ENCODE measurements around the gene ZNF205.

Gene ZNF205

DNA sequence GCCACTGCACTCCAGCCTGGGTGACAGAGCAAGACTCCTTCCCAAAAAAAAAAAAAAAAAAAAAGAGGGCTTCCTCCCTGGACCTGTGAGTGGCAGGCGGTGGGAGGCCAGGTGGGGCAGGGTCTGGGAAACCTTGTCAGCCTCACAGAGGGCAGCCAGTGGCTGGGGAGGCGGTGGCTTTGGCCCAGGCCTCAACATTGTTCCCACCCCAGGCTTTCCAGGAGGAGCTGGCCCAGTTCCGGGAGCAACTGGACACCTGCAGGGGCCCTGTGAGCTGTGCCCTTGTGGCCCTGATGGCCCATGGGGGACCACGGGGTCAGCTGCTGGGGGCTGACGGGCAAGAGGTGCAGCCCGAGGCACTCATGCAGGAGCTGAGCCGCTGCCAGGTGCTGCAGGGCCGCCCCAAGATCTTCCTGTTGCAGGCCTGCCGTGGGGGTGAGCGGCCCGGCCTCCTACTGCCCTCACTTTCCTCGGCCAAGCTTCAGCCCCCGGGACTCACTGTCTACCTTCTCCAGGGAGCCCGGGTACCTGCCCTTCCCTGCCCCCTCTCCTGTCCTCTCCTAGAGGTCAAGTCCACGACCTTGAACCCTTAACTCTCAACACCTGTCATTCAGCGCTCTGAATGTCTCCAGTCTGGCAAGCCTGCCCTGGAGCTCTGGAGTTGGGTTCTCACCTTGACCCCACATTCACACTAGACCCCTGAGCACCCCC, 34.8 kb downstream of the ZNF205 start:
- no peak for DNase-seq (ENCODE audit: extremely low read depth in 1 of 2, low read depth in 1 of 2)

DNA sequence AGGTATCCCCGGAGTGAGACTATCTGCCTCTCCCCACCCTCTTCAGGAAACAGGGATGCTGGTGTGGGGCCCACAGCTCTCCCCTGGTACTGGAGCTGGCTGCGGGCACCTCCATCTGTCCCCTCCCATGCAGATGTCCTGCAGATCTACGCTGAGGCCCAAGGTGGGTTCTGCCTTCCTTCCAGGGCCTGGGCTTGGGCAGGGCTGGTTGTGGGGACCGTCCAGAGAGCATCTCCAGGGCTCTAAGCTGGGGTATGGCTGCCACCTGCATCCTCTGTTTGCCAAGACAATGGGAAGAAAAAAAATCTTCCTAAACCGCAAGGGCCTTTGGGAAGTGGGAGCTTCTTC, 35.3 kb downstream of the ZNF205 start:
- no peak for DNase-seq (ENCODE audit: extremely low read depth in 1 of 2, low read depth in 1 of 2)

DNA sequence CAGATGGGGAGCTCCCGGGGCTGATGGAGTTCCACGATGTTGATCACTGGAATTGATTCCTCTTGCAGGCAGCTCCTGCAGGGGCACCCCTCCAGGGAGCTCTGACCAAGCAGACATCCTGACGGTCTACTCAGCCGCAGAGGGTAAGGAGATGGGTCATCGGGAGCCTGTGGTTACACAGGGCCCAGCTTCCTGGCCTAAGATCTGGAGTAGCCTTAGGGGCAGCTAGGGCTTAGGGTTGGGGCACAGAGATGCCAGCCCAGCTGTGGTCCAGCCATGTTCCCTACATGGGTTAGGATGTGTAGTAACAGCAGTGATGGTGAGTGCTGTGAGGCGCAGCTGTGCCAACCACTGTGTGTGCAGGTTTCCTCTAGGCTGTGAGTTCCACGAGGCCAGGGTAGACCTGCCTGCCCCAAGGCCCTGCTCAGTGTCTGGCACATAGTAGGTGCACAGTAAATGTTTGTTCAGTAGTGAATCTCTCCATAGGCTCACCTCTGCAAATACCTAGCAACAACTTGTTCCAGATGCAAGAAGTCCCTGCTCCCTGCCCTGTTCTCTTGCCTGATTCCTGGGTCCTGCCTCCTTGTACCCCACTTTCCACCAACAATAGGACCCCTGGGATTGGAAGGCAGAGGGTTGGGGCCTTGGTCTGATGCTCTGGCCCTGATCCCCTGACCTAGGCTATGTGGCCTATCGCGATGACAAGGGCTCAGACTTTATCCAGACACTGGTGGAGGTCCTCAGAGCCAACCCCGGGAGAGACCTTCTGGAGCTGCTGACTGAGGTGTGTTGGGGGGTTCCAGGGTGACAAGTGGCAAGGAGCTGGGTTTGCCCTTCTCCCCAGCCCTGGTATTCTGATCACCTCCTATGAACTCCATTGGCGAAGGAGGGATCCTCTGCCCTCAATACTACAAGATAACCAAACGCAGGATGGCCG, 36.1 kb downstream of the ZNF205 start:
- DNase-seq (ENCODE audit: extremely low read depth in 1 of 2, low read depth in 1 of 2) = no peak

DNA sequence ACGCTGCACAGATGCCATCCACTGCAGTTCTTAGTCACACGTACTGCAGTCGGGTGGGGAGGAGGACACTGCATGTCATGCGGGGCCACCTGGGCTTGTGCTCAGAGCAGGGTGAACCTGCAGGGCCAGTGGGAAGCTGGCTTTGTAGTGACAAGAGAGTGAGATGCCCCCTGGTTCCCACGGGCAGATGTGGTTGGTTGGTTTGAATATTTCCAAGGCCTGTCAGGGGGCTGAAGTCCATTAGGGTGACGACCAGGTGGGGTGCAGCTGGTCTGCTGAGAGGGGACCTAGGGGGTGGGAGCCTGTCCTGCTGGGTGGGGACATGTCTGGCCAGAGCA, 36.8 kb downstream of the ZNF205 start:
- DNase-seq (ENCODE audit: extremely low read depth in 1 of 2, low read depth in 1 of 2) = no peak

DNA sequence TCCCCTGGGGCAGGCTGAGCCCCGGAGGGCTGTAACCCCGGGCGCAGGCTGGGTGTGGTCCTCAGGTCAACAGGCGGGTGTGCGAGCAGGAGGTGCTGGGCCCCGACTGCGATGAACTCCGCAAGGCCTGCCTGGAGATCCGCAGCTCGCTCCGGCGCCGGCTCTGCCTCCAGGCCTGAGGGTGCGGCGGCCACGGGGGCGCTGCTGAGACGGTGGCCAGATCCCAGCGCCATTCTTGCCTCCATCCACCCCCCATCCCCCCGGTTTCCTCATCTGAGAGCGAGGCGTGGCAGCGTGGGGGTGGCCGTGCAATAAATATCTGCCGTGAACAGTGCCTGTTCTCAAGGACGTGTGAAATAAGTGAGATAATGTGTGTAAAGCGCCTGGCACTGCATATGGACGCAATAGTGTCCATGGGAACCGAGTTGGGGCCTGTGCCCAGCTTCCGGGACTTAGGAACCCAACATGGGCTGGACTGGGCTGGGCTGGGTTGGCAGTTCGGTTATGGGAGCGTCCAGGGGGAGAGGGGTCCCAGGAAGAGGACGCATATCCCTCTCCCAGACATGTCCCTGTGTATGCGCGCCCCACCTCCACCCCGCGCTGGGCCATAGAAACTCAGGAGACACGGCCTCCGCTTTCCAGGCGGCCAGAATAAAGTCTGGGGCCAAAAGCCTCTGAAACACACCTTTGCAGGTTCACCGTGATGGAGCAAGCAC, 37.4 kb downstream of the ZNF205 start:
- no peak for DNase-seq (ENCODE audit: extremely low read depth in 1 of 2, low read depth in 1 of 2)

DNA sequence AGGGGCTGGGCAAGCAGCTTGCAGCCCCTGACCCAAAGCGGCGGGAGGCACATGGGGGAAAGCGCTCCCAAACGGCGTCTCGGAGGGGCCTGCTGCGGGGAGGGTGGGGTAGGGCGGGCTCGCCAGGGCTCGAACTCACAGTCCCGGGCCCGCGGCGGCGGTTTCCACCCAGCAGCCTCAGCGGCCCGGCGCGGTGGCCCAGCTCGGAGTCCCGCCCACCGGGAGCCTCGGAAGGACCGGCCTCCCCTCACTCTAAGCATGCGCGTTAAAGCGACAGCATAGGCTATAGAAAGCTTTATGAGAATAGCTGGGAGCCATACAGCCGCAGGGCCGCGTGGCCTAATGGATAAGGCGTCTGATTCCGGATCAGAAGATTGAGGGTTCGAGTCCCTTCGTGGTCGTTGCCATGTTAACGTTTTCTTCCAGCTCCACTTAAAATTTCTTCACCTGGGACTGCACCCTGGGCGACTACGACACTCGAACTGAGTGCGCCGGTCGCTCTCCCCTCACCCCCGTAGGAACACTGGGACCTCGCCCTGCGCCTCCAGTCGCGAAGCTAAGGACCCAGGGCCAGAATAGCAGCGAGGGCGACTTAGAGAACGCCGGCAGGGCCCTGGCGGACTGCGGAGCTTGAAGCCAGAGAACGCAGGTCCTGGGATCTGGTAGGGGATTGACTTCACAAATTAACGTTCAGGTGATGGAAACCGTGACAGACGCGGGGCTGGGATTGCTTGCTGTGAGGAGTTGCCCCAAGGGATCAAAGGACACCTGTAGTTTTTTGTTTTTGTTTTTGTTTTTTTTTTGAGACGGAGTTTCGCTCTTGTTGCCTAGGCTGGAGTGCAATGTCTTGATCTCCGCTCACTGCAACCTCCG, 38.2 kb downstream of the ZNF205 start:
- DNase-seq (ENCODE audit: extremely low read depth in 1 of 2, low read depth in 1 of 2) = peak; percentile 93 to 97

DNA sequence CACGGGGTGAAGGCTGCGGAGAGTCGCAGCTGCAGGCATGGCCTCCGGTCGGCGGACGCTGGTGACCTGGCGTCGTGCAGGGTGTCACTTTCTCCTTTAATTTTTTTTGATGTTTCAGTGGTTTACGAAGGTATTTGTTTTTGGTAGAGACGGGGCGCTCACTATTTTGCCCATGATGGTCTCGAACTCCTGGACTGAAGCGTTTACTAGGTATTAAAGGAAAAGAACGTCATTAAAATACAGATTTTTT, 39.6 kb downstream of the ZNF205 start:
- DNase-seq (ENCODE audit: extremely low read depth in 1 of 2, low read depth in 1 of 2) = no peak

DNA sequence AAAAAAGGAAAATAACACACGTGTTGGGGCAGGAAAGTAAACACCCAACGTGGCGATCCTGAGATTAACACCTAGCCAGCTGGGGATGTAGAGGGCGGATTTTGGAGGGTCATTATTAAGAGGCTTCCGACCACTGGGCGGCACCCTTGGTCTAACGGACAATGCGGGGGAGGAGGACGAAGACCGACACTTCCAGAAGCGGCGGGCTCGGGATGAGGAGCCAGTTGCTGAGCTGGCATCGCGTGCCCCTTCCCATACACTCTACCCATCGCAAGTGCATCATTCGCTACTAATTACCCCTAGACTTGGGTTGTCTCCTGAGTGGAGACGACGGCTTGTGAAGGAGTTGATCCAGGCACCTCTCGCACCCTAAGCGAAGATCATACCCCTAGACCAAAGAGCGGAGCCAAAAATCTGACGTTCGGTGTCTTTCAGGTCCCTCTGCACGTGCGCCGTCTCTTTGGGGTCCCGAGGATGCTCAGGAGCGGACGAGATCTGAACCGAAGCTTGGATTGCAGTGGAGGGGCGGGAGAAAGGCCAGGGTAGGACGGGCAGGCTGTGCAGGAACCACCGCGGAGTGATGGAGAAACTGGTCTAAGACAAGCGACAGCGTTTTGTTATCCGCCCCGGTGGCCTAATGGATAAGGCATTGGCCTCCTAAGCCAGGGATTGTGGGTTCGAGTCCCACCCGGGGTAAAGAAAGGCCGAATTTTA, 40.0 kb downstream of the ZNF205 start:
- peak; percentile 82 to 84 for DNase-seq (ENCODE audit: extremely low read depth in 1 of 2, low read depth in 1 of 2)

DNA sequence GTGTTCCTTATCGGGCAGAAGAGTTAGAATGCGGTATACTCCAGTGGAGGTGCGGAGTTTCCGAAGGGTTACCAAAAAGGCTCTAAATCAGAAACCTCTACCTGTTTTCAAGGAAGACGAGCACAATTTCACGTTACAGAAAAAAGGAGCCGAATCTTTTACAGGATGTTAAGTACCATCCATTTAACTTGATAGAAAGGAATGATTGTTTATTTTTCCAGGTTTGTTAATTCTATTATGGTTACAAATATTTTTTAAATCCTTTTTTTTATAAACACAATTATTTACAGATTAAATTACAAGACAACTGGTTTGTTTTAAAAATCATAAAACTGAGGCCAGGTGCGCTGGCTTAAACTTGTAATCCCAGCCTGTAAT, 40.6 kb downstream of the ZNF205 start:
- no peak for DNase-seq (ENCODE audit: extremely low read depth in 1 of 2, low read depth in 1 of 2)

DNA sequence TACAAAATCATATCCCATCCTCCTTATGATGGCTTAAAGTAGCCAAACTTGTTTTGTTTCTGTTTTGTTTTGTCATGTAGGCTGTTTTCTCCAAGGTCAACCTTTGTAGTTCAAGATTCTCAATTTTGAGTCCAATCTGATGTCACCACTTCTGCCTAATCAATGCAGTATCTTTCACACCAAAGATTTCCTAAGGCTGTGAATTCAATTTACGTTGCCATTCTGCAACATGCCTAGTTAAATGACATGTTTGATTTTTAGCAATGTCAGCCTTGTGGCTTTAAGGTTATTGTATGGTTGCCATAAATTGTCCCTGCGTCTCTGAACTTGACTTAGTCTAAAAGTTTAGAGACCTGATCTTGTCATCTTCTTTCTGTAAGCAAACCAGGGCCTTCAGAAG, 42.8 kb downstream of the ZNF205 start:
- no peak for DNase-seq (ENCODE audit: extremely low read depth in 1 of 2, low read depth in 1 of 2)

DNA sequence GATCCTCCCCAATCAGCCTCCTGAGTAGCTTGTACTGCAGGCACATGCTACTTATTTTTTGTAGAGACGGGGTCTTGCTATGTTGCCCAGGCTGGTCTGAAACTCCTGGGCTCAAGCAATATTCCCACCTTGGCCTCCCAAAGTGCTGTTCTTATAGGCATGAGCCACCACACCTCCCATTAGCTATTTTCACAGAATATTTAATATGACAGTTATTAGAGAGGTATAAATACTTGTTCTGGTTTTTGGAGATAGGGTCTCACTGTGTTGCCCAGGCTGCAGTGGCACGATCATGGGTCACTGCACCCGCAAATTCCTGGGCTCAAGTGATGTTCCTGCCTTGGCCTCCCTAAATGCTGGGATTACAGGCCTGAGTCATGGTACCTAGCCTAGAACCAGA, 43.6 kb downstream of the ZNF205 start:
- no peak for DNase-seq (ENCODE audit: extremely low read depth in 1 of 2, low read depth in 1 of 2)

DNA sequence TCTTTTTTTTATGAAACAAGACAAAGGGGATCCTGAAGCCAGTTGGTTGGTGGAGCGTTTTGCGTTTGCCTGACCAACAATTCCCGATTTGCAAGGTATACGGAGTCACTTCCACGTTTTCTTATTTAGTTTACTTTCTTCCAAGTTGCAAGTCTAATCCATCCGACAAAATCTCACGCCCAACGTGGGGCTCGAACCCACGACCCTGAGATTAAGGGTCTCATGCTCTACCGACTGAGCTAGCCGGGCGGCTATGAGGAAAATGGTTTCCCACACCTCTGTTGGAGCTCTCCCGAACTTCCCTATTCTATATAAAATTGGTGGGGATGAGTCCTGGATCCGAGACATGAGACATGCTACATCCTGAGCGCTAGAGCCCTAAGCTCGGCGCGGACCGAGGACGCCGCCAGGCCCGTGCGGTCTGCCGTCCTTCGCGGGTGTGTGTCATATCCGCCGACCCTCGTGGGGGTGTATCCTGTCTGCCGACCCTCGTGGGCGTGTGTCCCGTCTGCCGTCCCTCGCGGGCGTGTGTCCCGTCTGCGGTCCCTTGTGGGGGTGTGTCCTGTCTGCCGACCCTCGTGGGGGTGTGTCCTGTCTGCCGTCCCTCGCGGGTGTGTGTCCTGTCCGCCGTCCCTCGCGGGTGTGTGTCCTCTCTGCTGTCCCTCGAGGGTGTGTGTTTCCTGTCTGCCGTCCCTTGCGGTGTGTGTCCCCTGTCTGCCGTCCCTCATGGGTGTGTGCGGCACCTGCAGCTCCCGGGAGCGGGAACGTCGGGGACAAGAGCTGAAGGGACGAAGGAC, 45.0 kb downstream of the ZNF205 start:
- no peak for DNase-seq (ENCODE audit: extremely low read depth in 1 of 2, low read depth in 1 of 2)

DNA sequence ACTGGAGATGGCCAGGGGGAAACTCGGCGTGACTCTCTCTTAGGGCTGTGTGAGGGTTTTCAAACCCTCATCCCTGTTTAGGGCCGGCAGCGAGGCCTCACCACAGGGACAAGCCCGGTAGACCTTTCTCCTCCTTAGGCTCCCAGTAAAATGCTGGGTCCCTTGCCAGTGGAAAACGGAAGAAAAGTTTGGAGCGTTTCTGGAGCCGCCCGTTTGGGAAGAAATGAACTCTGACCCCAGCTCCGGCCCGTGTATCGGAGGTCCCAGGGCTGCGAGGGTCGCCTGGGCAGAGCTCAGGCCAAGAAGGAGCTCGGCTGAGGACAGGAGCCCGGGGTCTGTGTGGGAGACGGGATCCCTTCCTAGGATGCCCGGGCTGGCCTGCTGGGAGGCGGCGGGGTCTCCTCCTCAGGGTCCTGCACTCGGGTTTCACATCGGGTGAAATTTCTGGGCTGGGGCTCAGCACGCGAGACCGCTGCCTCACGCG, 45.7 kb downstream of the ZNF205 start:
- DNase-seq (ENCODE audit: extremely low read depth in 1 of 2, low read depth in 1 of 2) = no peak

DNA sequence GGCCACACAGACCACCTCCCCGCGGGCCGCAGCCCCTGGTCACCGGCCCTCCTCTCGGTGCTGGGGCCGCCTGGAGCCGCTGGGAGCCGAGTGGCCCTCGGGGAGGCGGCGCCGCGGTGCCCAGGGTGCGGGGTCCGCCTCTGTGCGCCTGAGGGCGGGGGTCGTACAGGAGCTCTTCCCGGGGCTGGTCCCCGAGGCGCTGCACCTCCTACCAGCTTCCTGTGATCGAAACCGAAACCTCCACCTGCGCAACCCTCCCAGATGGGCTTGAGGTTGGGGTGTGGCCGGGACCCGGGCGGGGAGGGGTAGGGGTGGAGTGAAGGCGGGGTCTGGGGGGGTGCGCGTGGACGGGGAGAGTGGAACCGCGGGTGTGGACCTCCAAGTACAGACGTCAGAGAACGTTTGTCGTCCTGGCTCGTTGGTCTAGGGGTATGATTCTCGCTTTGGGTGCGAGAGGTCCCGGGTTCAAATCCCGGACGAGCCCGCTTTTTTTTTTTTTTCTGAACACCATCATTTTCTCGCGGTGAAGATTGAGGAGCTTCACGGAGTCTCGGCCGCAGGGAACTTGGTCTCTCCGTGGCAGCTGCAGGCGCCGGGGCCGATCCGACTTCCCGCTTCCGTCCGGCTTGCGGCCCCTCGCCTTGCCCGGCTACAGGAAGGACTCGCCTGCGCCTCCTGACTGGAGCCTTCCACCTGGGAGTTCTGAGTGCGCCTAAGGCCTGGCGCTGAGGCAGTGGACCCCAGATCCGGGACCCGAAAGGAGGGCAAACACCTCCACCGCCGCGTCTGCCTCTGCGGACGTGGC, 46.3 kb downstream of the ZNF205 start:
- DNase-seq (ENCODE audit: extremely low read depth in 1 of 2, low read depth in 1 of 2) = peak; percentile 76 to 79

DNA sequence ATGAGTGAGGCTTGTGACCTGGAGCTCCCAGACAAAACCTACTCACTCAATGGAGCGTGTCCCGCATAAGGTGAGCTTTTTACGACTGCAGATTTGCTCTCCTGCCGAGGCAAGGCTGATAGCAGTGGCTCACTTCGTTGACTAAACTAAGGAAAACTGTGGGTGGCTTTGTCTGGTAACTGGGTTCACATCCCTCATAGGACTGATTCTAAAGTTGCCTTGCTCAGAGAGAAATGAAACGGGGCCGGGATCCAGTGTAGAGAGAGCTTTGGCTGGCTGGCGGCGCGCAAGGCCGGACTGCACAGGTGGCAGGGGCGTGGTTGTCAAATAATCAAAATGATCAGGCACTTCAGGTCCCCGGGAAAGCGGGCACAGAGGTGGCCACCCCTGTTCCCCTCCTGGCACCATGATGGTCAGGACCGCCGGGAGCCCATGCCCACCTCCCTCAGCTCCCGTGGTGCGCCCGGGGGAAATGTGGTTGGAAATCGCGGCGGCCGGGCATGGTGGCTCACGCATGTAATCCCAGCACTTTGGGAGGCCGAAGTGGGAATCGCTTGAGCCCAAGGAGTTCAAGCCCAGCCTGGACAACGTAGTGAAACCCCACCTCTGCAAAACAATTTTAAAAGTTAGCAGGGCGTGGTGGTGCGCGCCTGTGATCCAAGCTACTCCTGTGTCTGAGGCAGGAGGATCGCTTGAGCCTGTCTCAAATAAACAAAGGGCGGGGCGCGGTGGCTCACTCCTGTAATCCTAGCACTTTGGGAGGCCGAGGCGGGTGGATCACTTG, 49.0 kb downstream of the ZNF205 start:
- no peak for DNase-seq (ENCODE audit: extremely low read depth in 1 of 2, low read depth in 1 of 2)

DNA sequence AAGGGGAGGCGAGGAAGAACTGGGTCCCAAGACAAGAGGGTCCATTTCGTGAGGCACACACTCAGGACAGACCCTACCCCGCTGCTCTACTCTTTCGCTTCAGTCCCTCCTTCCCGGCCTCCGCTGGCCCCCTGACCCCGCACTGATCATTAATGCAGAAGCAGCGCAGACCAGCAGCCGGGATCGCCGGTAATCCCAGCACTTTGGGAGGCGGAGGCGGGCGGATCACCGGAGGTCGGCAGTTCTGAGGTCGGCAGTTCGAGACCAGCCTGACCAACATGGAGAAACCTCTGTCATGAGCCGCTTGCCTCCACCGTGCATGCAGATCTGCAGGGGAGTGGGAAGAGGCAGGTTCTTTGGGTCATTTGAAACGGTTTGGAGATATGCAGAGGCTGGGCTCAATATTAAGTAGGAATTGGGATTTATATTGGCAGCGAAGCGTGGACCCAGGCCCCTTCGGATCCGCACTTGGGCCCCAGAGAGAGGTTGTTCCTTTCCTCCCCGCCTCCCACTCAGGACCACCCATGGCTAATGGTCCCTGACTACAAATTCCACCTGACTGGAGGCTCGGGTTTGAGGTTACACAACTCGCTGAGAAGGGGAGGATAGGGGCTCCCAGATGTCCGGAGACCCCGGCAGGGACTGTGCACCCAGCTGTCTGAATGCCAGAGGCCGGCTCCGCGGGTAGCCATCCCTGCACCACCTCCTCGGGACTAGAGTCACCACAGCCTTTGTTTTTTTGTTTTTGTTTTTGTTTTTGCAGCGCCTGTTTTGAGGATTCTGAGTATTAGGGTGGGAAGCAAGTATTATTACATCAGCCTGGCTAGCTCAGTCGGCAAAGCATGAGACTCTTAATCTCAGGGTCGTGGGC, 52.0 kb downstream of the ZNF205 start:
- no peak for DNase-seq (ENCODE audit: extremely low read depth in 1 of 2, low read depth in 1 of 2)
